ENCODE data around the gene BLCAP. TPM values are rescaled to one million over a fixed set of nuclear protein-coding genes. Genes with fewer than 3 reads are reported as not detected.

Gene BLCAP
- total RNA-seq, 1 donor from 2014 or later, result 42.7 TPM

- no peak for DNase-seq (ENCODE audit: low spot score, unreplicated experiment)
- no peaks in the 10 kb centered on the region for H3K36me3 Mint-ChIP-seq (ENCODE audit: insufficient read depth)
- peaks cover 23% of the 10 kb centered on the region for H3K27me3 Mint-ChIP-seq
- no peak overlapping the region for H3K27ac Mint-ChIP-seq
- TF ChIP-seq, protein P1, sequence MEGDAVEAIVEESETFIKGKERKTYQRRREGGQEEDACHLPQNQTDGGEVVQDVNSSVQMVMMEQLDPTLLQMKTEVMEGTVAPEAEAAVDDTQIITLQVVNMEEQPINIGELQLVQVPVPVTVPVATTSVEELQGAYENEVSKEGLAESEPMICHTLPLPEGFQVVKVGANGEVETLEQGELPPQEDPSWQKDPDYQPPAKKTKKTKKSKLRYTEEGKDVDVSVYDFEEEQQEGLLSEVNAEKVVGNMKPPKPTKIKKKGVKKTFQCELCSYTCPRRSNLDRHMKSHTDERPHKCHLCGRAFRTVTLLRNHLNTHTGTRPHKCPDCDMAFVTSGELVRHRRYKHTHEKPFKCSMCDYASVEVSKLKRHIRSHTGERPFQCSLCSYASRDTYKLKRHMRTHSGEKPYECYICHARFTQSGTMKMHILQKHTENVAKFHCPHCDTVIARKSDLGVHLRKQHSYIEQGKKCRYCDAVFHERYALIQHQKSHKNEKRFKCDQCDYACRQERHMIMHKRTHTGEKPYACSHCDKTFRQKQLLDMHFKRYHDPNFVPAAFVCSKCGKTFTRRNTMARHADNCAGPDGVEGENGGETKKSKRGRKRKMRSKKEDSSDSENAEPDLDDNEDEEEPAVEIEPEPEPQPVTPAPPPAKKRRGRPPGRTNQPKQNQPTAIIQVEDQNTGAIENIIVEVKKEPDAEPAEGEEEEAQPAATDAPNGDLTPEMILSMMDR (IDR thresholded peaks at IDR 0.05; ENCODE audit: unreplicated experiment), result no peak
- H3K4me3 Mint-ChIP-seq (ENCODE audit: low read depth), result no peak overlapping the region
- H3K9me3 Mint-ChIP-seq (ENCODE audit: low read depth), result no peaks in the 10 kb centered on the region
- H3K4me1 Mint-ChIP-seq (ENCODE audit: low read depth), result no peaks in the 10 kb centered on the region
These were observed 58.1 kb downstream of the BLCAP start for GRCh38 chr20:37469531-37469930.

DNA sequence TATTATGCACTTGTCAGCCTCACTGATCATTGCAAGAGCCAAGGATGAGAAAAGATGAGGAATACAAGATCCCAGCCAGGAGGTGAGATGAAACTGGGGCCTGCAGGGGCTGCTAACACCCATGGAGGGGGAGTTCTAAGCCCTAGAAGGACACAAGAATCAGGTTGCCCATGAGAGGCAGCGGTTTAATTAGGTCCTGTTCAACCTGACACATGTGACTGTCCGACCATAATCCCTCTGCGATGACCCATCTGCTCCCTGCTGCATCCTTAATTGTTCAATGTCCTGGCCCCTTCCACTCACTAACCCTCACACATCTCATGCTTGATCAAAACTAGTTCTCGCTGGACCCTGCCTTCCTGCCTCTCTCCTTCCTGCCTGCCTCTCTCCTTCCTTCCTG lies 58.8 kb downstream of the BLCAP start:
- no peak for DNase-seq (ENCODE audit: low spot score, unreplicated experiment)
- no peak overlapping the region for H3K27ac Mint-ChIP-seq
- no peak overlapping the region for H3K4me3 Mint-ChIP-seq (ENCODE audit: low read depth)
- H3K9me3 Mint-ChIP-seq (ENCODE audit: low read depth), result no peaks in the 10 kb centered on the region
- no peaks in the 10 kb centered on the region for H3K4me1 Mint-ChIP-seq (ENCODE audit: low read depth)
- TF ChIP-seq, protein P1 (IDR thresholded peaks at IDR 0.05; ENCODE audit: unreplicated experiment), result no peak
- no peaks in the 10 kb centered on the region for H3K36me3 Mint-ChIP-seq (ENCODE audit: insufficient read depth)
- peaks cover 24% of the 10 kb centered on the region for H3K27me3 Mint-ChIP-seq

Other genes starting within 250 kb of the BLCAP start
- gene MANBAL, start 238.2 kb downstream of the BLCAP start, total RNA-seq, result 39.4 and 41.2 TPM in 2 replicates
- 126 and 128 TPM in 2 replicates for gene SRC, start 181.7 kb downstream of the BLCAP start, total RNA-seq
- gene NNAT, start 6.6 kb downstream of the BLCAP start, total RNA-seq, result 79.2 and 87.4 TPM in 2 replicates
- 52.6 and 60.4 TPM in 2 replicates for gene CTNNBL1, start 166.2 kb upstream of the BLCAP start, total RNA-seq